ENCODE data around the gene PLA2G3. TPM values are rescaled to one million over a fixed set of nuclear protein-coding genes. Genes with fewer than 3 reads are reported as not detected.

PLA2G3 gene
- total RNA-seq, 3 donors from 2014 or later (not counting 1 experiment from before 2014, with no cell fraction given), result not detected

GRCh38 chr22:31085493-31085824 is 54.8 kb downstream of the PLA2G3 start:
- 19% methylated on average over 13 of the region's 13 CpGs for WGBS (ENCODE audit: insufficient coverage)
- TF ChIP-seq, protein P1, sequence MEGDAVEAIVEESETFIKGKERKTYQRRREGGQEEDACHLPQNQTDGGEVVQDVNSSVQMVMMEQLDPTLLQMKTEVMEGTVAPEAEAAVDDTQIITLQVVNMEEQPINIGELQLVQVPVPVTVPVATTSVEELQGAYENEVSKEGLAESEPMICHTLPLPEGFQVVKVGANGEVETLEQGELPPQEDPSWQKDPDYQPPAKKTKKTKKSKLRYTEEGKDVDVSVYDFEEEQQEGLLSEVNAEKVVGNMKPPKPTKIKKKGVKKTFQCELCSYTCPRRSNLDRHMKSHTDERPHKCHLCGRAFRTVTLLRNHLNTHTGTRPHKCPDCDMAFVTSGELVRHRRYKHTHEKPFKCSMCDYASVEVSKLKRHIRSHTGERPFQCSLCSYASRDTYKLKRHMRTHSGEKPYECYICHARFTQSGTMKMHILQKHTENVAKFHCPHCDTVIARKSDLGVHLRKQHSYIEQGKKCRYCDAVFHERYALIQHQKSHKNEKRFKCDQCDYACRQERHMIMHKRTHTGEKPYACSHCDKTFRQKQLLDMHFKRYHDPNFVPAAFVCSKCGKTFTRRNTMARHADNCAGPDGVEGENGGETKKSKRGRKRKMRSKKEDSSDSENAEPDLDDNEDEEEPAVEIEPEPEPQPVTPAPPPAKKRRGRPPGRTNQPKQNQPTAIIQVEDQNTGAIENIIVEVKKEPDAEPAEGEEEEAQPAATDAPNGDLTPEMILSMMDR (IDR thresholded peaks at IDR 0.05), result peak; percentile 41
- Histone ChIP-seq H3K9me3 (ENCODE audit: control insufficient read depth, insufficient read depth, low read length) (no peaks in the 10 kb centered on the region), H3K27me3 (ENCODE audit: control insufficient read depth, insufficient read depth, low read length) (no peaks in the 10 kb centered on the region), H3K4me3 (ENCODE audit: low read length) (peak overlapping the region; percentile 73), H3K27ac (ENCODE audit: low read length) (peak overlapping the region; percentile 81), H3K4me1 (ENCODE audit: control insufficient read depth, insufficient read depth, low read length) (peaks cover 46% of the 10 kb centered on the region), H3K36me3 (ENCODE audit: control insufficient read depth, insufficient read depth, low read length) (no peaks in the 10 kb centered on the region)
- intact Hi-C loops (cut with micrococcal nuclease), result loop anchor here (2.0 to 10.0 kb wide), 4 partner anchors 117 to 1389 kb away; partner anchors contain the start of genes FBXO7, MORC2, SLC35E4 and TUG1
- Mint-ChIP-seq H3K36me3 (no peaks in the 10 kb centered on the region), H3K9me3 (no peaks in the 10 kb centered on the region), H3K27me3 (ENCODE audit: low read depth in 2 of 2) (no peaks in the 10 kb centered on the region), H3K27ac (peak overlapping the region; percentile 72 to 87), H3K4me3 (peak overlapping the region; percentile 89), H3K4me1 (peaks cover 23 to 41% of the 10 kb centered on the region in 2 donors)
- ATAC-seq, result no peak
- no peak for DNase-seq

DNA sequence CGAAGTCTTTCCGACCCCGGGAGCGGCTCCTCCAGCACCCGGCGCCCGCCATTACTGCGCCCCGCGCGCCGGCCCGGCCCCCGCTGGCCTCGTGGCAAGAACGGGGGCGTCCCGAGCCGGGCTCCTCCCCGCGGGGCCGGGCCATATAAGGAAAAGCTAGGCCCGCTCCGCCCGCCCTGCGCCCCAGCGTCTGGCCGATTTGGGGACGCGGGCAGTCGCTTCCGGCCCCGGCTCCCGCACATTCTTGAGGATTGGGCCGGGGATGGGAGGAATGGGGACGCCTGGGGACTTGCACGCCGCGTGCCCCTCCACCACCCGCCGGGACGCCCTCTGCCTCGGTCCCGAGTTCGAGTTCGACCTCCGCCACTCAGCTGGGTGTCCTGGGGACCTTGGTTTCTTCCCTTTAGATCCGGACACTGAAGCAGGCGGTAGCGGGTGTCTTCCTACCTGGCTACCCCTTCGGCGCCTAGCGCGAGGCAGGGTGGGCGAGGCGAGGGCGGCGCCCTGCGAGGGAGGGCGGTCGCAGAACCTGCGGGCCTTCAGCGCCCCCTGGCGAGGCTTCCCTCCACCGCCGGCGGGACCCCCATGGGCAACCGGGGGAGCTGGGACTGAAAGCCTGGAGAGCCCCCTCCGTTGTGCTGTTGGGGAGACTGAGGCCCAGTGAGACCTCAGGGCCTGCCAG is 55.4 kb downstream of the PLA2G3 start:
- TF ChIP-seq, protein P1 (IDR thresholded peaks at IDR 0.05), result peak; percentile 97
- ATAC-seq (peak; percentile 86 to 94 (median 87)), DNase-seq (peak; percentile 83 to 89)
- peak overlapping the region; percentile 72 to 87 for H3K27ac Mint-ChIP-seq
- no peaks in the 10 kb centered on the region for H3K27me3 ChIP-seq (ENCODE audit: control insufficient read depth, insufficient read depth, low read length)
- no peaks in the 10 kb centered on the region for H3K36me3 Mint-ChIP-seq
- H3K36me3 ChIP-seq (ENCODE audit: control insufficient read depth, insufficient read depth, low read length), result no peaks in the 10 kb centered on the region
- peak overlapping the region; percentile 81 for H3K27ac ChIP-seq (ENCODE audit: low read length)
- H3K4me1 Mint-ChIP-seq, result peaks cover 23 to 41% of the 10 kb centered on the region in 2 donors
- H3K9me3 Mint-ChIP-seq, result no peaks in the 10 kb centered on the region
- peaks cover 48% of the 10 kb centered on the region for H3K4me1 ChIP-seq (ENCODE audit: control insufficient read depth, insufficient read depth, low read length)
- H3K4me3 Mint-ChIP-seq, result peak overlapping the region; percentile 89
- no peaks in the 10 kb centered on the region for H3K9me3 ChIP-seq (ENCODE audit: control insufficient read depth, insufficient read depth, low read length)
- WGBS (ENCODE audit: insufficient coverage), result under 1% methylated on average over 69 of the region's 69 CpGs
- intact Hi-C loops (cut with micrococcal nuclease), result loop anchor here (2.0 to 10.0 kb wide), 5 partner anchors 116 to 1390 kb away; partner anchors contain the start of genes FBXO7, MORC2, SLC35E4 and TUG1
- peak overlapping the region; percentile 73 for H3K4me3 ChIP-seq (ENCODE audit: low read length)
- H3K27me3 Mint-ChIP-seq (ENCODE audit: low read depth in 2 of 2), result no peaks in the 10 kb centered on the region

Other genes with a start within 250 kb of the PLA2G3 start
- gene MORC2, start 171.7 kb downstream of the PLA2G3 start, total RNA-seq, result 10 to 100 TPM; 15.3 to 19.7 (median 16.4) TPM
- gene TUG1, start 171.2 kb downstream of the PLA2G3 start, total RNA-seq, result 10 to 100 TPM; 78.4 to 94.6 (median 80.9) TPM
- 1 to 10 TPM; 2.1 to 4.3 (median 3.6) TPM for gene SMTN, start 59.2 kb downstream of the PLA2G3 start, total RNA-seq
- 10 to 100 TPM in 2 of 3 donors, 1 to 10 TPM in 1; 8.1 to 14.0 (median 10.6) TPM for gene SELENOM, start 32.9 kb downstream of the PLA2G3 start, total RNA-seq
- gene INPP5J, start 17.5 kb downstream of the PLA2G3 start, total RNA-seq, result not detected
- 10 to 100 TPM; 12.4 to 15.0 (median 13.2) TPM for gene RNF185, start 19.7 kb upstream of the PLA2G3 start, total RNA-seq
- 10 to 100 TPM; 17.2 to 28.6 (median 19.1) TPM for gene LIMK2, start 71.8 kb upstream of the PLA2G3 start, total RNA-seq
- gene PIK3IP1, start 152.0 kb upstream of the PLA2G3 start, total RNA-seq, result 100 to 1,000 TPM; 132 to 180 (median 161) TPM
- 10 to 100 TPM; 31.5 to 39.2 (median 37.3) TPM for gene PATZ1, start 205.8 kb upstream of the PLA2G3 start, total RNA-seq

Measured in natural killer cell (primary cell).